GM11168 (cell line): ENCODE data around the gene SBSN.
"Not testable (repeated sequence)": the region's sequence is repeated elsewhere in the genome, so short reads cannot be mapped to it uniquely, and the experiment has no call there.

Source experiments
- in situ Hi-C: fragments of 300-500 bp; cut with MboI; formaldehyde crosslinking; loops from one replicate; pipeline ENCODE4 v1.12.0; 2022; ENCODE audit warnings: low sequenced_read_pairs; ENCODE audit not compliant: unreplicated experiment

SBSN gene

GRCh38 chr19:35483089-35483488 is 45.0 kb downstream of the SBSN start:
- in situ Hi-C loops = no loop called here

DNA sequence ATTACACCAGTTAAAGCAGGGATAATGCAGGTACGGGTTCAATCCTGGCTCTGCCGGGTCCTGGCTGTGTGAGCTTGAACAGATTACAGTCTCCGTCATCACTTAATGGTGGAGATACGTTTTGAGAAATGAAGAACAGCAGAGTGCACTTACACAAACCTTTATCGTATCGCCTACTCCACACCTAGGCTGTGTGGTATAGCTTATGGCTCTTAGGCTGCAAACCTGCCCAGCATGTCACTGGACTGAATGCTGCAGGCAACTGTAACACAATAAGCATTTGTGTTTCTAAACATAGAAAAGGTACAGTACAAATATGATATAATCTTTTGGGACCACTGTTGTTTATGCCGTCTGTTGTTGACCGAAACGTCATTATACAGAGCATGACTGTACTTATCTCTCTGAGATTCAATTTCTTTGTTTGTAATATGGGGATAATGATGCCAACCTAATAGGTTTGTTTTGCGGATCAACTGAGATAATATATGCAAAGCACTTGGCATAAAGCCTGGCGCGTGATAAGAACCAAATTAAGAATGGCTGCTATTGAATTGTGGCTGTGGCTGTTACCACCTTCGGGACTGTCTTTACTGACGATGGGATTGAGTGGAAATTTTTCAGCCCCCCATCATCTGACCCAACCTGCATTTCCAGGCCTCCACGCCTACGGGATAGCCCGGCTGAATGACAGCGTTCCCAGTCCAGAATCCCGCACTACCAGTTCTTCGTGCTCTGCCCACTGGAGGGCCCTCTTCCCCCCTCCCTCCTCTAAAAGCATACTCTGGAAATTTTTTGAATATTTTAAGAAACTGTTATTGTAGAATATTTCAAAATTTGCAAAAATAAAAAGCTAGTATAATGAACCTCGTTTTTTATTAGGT is 49.1 kb downstream of the SBSN start:
- in situ Hi-C loops = no loop called here

GRCh38 chr19:35476149-35476548 is 52.0 kb downstream of the SBSN start:
- in situ Hi-C loops = no loop called here

- in situ Hi-C loops = not testable (repeated sequence)
Observed at GRCh38 chr19:35474594-35474993, 53.5 kb downstream of the SBSN start.

DNA sequence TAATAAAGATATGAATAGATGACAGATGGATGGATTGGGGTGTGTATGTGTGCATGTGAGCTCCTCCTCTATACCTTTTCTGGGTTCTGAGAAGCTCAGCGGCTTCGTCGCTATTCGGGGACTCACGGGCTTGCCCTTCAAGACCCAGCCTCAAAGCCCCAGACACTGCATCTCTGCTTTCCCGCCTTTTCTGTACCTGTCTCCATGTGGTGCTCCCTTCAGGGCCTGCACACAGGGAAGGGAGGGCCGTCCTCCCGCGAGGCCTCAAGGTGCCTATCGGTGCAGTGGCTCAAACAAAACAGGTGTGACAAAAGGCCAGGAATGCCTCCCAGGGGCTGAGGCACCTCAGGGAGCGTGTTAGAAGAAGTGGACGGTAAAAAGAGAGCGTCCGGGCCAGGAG is 54.0 kb downstream of the SBSN start:
- in situ Hi-C loops = no loop called here
